A549 (cell line): ENCODE data around the gene PIM3. TPM values are rescaled to one million over a fixed set of nuclear protein-coding genes. Genes with fewer than 3 reads are reported as not detected.

ENCODE experiments used
- ATAC-seq, 2 experiments: fragments of 200-7000 bp in 1 of 2; fragments of >200 bp in 1 of 2; cut with Nextera tagmentation in 1 of 2; cut with Tn5 transposase in 1 of 2; 3 replicates each; pipeline versions ENCODE4 v1.8.0 to v1.9.1; 2018 to 2020; ENCODE audit warnings: mild to moderate bottlenecking in 1 of 2, moderate library complexity in 1 of 2
- CTCF ChIA-PET: fragments of 300-600 bp; sonication (Branson Sonifier 250); formaldehyde crosslinking; extraction: SDS; loops from one replicate; lab custom pipeline; 2021; ENCODE audit warnings: antibody characterized with exemption, inconsistent platforms; lab: Yijun Ruan, JAX
- POLR2A ChIA-PET: fragments of 350-600 bp; formaldehyde crosslinking; extraction: SDS; loops from one replicate; lab custom pipeline; 2021; ENCODE audit warnings: antibody characterized with exemption, inconsistent platforms; lab: Yijun Ruan, JAX
- DNase-seq, 2 experiments: peaks; one replicate each; pipeline versions ENCODE4 v3.0.0 to v3.0.0-alpha.2; 2011 to 2016; ENCODE audit warnings: low read depth in 1 of 2, low spot score in 1 of 2
- FAIRE-seq: peaks from 2 replicates; lab custom pipeline; 2011; peaks lifted over from hg19 to GRCh38; lab: Jason Lieb, UNC
- H3K27ac ChIP-seq, 2 experiments: fragments of >200 bp; sonication (Bioruptor Twin); formaldehyde crosslinking; 3 replicates each; pipeline ENCODE4 v1.5.1; 2016 to 2017
- H3K4me1 ChIP-seq: fragments of >200 bp; sonication (Bioruptor Twin); formaldehyde crosslinking; 3 replicates; pipeline ENCODE4 v1.6.1; 2016
- H3K4me2 ChIP-seq: fragments of >200 bp; sonication (Bioruptor Twin); formaldehyde crosslinking; 3 replicates; pipeline ENCODE4 v1.6.1; 2016
- H3K4me3 ChIP-seq: fragments of >200 bp; sonication (Bioruptor Twin); formaldehyde crosslinking; 3 replicates; pipeline ENCODE4 v1.5.1; 2016
- H3K9me3 ChIP-seq: fragments of >200 bp; sonication (Bioruptor Twin); formaldehyde crosslinking; 3 replicates; pipeline ENCODE4 v1.6.1; 2016
- CEBPB ChIP-seq, 2 experiments: fragments of >200 bp in 1 of 2; sonication (Bioruptor Twin) in 1 of 2; formaldehyde crosslinking in 1 of 2; IDR thresholded peaks; 2 replicates each; pipeline ENCODE4 v1.6.1; 2012 to 2016
- CHD2 ChIP-seq: fragments of 150-350 bp; IDR thresholded peaks from 2 replicates; pipeline ENCODE4 v1.6.1; 2014; ENCODE audit warnings: low read length; ENCODE audit not compliant: partially characterized antibody
- EHF ChIP-seq: fragments of 250-450 bp; sonication (Bioruptor Pico); IDR thresholded peaks from 2 replicates; pipeline ENCODE4 v1.5.0; 2020; ENCODE audit warnings: mild to moderate bottlenecking
- ELK1 ChIP-seq: fragments of 150-350 bp; IDR thresholded peaks from 2 replicates; pipeline ENCODE4 v1.6.1; 2014; ENCODE audit warnings: low read depth, mild to moderate bottlenecking, low read length
- ESRRA ChIP-seq: fragments of 150-350 bp; IDR thresholded peaks from 2 replicates; pipeline ENCODE4 v1.6.1; 2014; ENCODE audit warnings: mild to moderate bottlenecking, low read length, borderline replicate concordance
- HOXB5 ChIP-seq: fragments of 250-450 bp; sonication (Bioruptor Pico); IDR thresholded peaks from 2 replicates; pipeline ENCODE4 v1.5.0; 2020; ENCODE audit warnings: mild to moderate bottlenecking, moderate library complexity
- JUN ChIP-seq, 2 experiments: fragments of >200 bp; sonication (Bioruptor Twin); formaldehyde crosslinking; IDR thresholded peaks; 2 replicates in 1 of 2; 3 replicates in 1 of 2; pipeline ENCODE4 v1.6.1; 2016 to 2017
- JUNB ChIP-seq: fragments of >200 bp; sonication (Bioruptor Twin); formaldehyde crosslinking; IDR thresholded peaks from 2 replicates; pipeline ENCODE4 v1.6.1; 2016
- KDM1A ChIP-seq: fragments of 200-600 bp; sonication (generic); IDR thresholded peaks from 2 replicates; pipeline ENCODE4 v1.6.1; 2016; ENCODE audit warnings: low read depth, mild to moderate bottlenecking
- NFE2L2 ChIP-seq: fragments of 150-350 bp; conservative IDR thresholded peaks from 2 replicates; pipeline ENCODE4 v1.6.1; 2014; ENCODE audit warnings: low read length
- NR3C1 ChIP-seq: fragments of >200 bp; sonication (Bioruptor Twin); formaldehyde crosslinking; IDR thresholded peaks from 3 replicates; pipeline ENCODE4 v1.6.1; 2017
- SREBF2 ChIP-seq: fragments of 450-650 bp; IDR thresholded peaks from 2 replicates; pipeline ENCODE4 v1.6.1; 2014; ENCODE audit warnings: mild to moderate bottlenecking, moderate library complexity
- ZFP36 ChIP-seq: fragments of 450-650 bp; IDR thresholded peaks from 2 replicates; pipeline ENCODE4 v1.6.1; 2014; ENCODE audit warnings: borderline replicate concordance; ENCODE audit not compliant: partially characterized antibody
- WGBS: methylation state at CpG from one replicate; pipeline ENCODE4 v1.1.6; 2017; ENCODE audit errors: missing lambda C conversion rate; 5-methylcytosine and 5-hydroxymethylcytosine counted together
- polyA plus RNA-seq, 4 experiments: library from polyadenylated mRNA; depleted of rRNA in 3 of 4; stranded (reverse); fragments of >200 nt; fragmentation: RNase III in 1 of 4; extraction: RNeasy Plus Mini Kit Qiagen cat#74134 plus additional on column Dnase treatment in 1 of 4; gene quantifications; 2 replicates in 3 of 4; 3 replicates in 1 of 4; pipeline ENCODE4 v1.2.3, GENCODE V29; 2011 to 2017
- TF ChIP-seq, protein P1 (sequence below): fragments of >200 bp; sonication (Bioruptor Twin); formaldehyde crosslinking; IDR thresholded peaks from 3 replicates; pipeline ENCODE4 v1.5.1; 2016

Gene PIM3
- polyA plus RNA-seq, 2 of the 4 experiments (the other 2 are of a cell fraction) = 4.4 to 11.3 TPM

GRCh38 chr22:49923445-49923844, 37.1 kb upstream of the PIM3 start:
- 70% methylated on average over 16 of the region's 16 CpGs for WGBS
- H3K4me3 ChIP-seq = no peak overlapping the region

GRCh38 chr22:49924113-49924833, 36.3 kb upstream of the PIM3 start:
- no peaks in the 10 kb centered on the region for H3K9me3 ChIP-seq
- FAIRE-seq = no peak
- CTCF ChIA-PET = interaction anchor here (0.6 to 3.5 kb wide), 3 partner anchors 35 to 106 kb away, joined by 3 to 15 read pairs (median 3); no protein-coding TSS in a partner anchor
- H3K4me1 ChIP-seq = peaks cover 2% of the 10 kb centered on the region; the same call in 1 of the 3 replicates
- H3K4me3 ChIP-seq = no peak overlapping the region
- POLR2A ChIA-PET = no interaction called here
- no peak overlapping the region for H3K4me2 ChIP-seq
- ATAC-seq = no peak
- 100% methylated on average over 12 of the region's 31 CpGs for WGBS
- no peak overlapping the region for H3K27ac ChIP-seq
- DNase-seq = no peak
- TF ChIP-seq ZFP36 (no peak), JUNB (no peak), NFE2L2 (no peak), HOXB5 (no peak), SREBF2 (no peak), ELK1 (no peak), ESRRA (no peak)

More at GRCh38 chr22:49923445-49923844, 37.1 kb upstream of the PIM3 start:
- DNase-seq (no peak), ATAC-seq (no peak), FAIRE-seq (no peak)
- Histone ChIP-seq H3K4me2 (no peak overlapping the region), H3K4me1 (peaks cover 5% of the 10 kb centered on the region; the same call in 1 of the 3 replicates), H3K9me3 (no peaks in the 10 kb centered on the region), H3K27ac (no peak overlapping the region)
- ChIA-PET POLR2A (no interaction called here), CTCF (interaction anchor here (1.0 to 3.5 kb wide), 2 partner anchors 69 to 106 kb away, joined by 3 to 15 read pairs; no protein-coding TSS in a partner anchor)
- TF ChIP-seq JUN (IDR thresholded peaks at IDR 0.05) = no peak
- no peak for TF ChIP-seq SREBF2
- TF ChIP-seq CEBPB (IDR thresholded peaks at IDR 0.05) = no peak
- no peak for TF ChIP-seq KDM1A
- no peak for TF ChIP-seq CHD2
- TF ChIP-seq NR3C1 = no peak

DNA sequence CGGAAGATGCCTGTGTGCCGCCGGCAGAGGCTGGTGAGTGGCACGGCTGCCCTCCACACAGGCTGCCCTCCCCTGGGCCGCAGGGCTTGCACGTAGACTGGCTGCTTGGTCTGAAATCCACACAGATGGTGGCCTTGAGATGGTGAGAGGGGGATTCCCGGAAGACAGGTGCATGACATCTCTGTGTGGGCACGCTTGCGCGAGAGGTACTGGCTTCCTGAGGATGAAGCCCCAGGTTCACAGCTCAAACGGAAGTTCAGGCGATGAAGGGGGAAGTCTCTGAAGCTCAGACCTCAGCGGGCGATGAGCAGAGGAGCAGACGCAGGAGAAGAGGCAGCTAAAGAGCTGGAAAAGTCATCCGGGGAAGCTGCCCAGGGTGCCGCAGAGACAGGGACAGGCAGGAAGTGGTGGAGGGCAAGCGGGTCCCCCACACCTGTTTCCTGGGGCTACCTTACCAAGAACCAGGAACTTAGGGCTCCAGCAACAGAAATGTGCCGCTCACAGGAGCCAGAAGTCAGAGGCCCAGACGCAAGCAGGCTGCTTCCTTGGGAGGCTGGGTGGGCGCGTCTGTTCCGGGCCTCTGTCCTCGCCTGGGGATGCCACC, 34.9 kb upstream of the PIM3 start:
- Histone ChIP-seq H3K4me2 (no peak overlapping the region), H3K9me3 (no peaks in the 10 kb centered on the region), H3K27ac (no peak overlapping the region), H3K4me3 (no peak overlapping the region), H3K4me1 (0 out of 3 replicates have a peak, but pooled peaks cover 3% of the 10 kb centered on the region)
- CTCF ChIA-PET = interaction anchor here (0.9 to 3.5 kb wide), 2 partner anchors 104 to 106 kb away, joined by 4 to 15 read pairs; no protein-coding TSS in a partner anchor
- 88% methylated on average over 21 of the region's 24 CpGs for WGBS
- DNase-seq = no peak
- no peak for FAIRE-seq
- no peak for TF ChIP-seq EHF (CRISPR knock-in tag)
- TF ChIP-seq ELK1 = no peak
- TF ChIP-seq CEBPB (IDR thresholded peaks at IDR 0.05) = no peak
- TF ChIP-seq, protein P1, sequence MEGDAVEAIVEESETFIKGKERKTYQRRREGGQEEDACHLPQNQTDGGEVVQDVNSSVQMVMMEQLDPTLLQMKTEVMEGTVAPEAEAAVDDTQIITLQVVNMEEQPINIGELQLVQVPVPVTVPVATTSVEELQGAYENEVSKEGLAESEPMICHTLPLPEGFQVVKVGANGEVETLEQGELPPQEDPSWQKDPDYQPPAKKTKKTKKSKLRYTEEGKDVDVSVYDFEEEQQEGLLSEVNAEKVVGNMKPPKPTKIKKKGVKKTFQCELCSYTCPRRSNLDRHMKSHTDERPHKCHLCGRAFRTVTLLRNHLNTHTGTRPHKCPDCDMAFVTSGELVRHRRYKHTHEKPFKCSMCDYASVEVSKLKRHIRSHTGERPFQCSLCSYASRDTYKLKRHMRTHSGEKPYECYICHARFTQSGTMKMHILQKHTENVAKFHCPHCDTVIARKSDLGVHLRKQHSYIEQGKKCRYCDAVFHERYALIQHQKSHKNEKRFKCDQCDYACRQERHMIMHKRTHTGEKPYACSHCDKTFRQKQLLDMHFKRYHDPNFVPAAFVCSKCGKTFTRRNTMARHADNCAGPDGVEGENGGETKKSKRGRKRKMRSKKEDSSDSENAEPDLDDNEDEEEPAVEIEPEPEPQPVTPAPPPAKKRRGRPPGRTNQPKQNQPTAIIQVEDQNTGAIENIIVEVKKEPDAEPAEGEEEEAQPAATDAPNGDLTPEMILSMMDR = no peak
- ATAC-seq = no peak
- POLR2A ChIA-PET = no interaction called here
